GM18505 (cell line): ENCODE results near the gene FAM234B.

ENCODE experiments used
- ATAC-seq: cut with Tn5 transposase; IDR thresholded peaks from one replicate; pipeline ENCODE4 v1.9.1; 2021; ENCODE audit not compliant: unreplicated experiment
- POLR2A ChIP-seq: IDR thresholded peaks from 4 replicates; pipeline ENCODE4 v1.6.1; 2011; ENCODE audit warnings: borderline replicate concordance; ENCODE audit not compliant: insufficient read depth, insufficient read length; ENCODE audit errors: extremely low read depth

Gene FAM234B, protein sequence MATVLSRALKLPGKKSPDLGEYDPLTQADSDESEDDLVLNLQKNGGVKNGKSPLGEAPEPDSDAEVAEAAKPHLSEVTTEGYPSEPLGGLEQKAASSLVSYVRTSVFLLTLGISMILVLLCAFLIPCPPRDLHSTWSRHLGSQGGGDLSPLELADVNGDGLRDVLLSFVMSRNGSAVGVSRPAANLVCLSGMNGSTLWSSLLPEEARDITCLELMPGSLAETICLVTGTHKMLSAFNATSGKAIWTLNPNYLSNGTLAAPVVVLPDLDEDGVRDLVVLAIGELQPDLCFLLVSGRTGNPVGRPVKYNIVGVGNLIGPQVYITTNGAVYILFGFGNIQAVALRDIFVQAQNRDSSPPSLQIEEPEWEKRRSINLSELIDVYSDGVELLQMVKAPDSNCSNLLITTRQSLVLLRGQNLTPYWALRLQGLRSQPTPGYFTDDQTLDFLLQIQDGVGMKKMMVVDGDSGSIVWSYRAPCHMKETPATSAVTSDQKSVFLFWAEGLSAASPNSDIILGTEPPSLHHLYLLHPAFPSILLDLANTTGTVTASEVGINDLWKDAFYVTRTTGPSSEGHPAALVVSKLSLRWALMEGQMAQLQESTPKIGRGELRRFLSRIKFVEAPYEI

DNA sequence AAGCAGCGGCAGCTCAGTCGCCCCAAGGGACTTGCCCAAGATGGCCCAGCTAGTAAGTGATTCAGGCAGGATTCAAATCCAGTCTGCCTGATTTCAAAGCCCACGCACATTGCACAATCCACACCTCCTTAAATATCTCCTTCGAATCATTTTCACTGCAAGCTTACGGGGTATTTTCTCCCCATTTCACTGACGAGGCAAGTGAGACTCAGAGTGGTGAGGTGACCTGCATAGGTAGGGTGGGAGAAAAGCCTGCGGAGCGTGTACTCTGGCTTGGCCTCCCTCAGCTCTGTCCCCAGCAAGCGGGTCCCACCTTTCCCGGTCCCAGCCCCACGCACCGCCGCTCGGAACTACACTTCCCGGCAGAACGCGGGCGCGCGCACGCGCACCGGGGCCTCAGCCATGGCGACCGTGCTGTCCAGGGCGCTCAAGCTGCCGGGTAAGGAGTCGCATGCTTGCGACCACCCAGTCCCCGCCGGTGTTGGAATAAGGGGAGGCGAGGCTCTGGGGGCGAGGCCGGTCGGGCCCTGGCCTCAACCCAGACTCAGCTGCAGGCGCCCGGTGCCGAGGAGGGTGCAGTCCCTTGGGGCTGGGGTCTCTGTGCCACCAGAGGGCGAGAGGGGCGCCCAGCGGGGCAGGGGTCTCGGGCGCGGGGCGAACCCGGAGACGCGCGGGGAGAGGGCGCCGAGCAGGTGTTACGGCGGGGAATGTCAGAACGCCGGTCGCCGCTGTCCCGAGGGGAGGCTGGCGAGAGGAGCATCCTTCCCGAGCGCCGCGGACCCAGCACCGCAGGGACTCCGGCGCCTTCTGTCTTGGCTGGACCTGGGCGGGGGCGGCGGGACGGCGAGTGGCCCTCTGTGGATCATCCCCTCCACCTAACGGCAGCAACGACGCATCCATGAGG, at the start of gene FAM234B:
Gene FAM234B (plus strand): TSS at position 380 of the 904 bp plus-strand sequence. CDS start 23 bp downstream, at position 403.
- peak; percentile 81 for ATAC-seq
- TF ChIP-seq POLR2A, result no peak

GRCh38 chr12:12995088-12995487, 49.1 kb upstream of the FAM234B start:
- ATAC-seq, result no peak
- no peak for TF ChIP-seq POLR2A

- no peak for TF ChIP-seq POLR2A
- no peak for ATAC-seq
These were observed 48.0 kb upstream of the FAM234B start for GRCh38 chr12:12996209-12996608.

DNA sequence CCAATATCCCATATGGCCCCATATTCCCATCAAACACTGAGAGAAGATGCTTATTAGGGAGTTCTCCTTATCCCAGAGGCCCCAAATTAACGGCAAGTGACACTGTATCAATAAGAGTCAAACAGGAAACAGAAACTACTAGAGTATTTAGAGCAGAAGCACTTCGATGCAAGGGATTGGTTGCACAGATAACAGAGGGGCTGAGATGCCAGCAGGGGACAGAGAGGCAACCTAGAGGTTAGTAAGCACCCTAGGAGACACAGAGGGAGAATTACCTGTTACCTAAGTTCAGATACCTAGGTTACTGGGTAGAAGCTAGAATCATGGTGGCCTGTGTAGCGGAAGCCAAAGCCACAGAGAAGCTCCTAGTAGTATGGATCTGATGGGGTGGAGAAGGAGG, 47.0 kb upstream of the FAM234B start:
- no peak for TF ChIP-seq POLR2A

GRCh38 chr12:12997734-12998133, 46.4 kb upstream of the FAM234B start:
- TF ChIP-seq POLR2A, result no peak
- no peak for ATAC-seq

More for the DNA sequence above, 47.0 kb upstream of the FAM234B start:
- ATAC-seq, result no peak

- no peak for ATAC-seq
- TF ChIP-seq POLR2A, result no peak
These were observed 45.9 kb upstream of the FAM234B start for GRCh38 chr12:12998248-12998647.

DNA sequence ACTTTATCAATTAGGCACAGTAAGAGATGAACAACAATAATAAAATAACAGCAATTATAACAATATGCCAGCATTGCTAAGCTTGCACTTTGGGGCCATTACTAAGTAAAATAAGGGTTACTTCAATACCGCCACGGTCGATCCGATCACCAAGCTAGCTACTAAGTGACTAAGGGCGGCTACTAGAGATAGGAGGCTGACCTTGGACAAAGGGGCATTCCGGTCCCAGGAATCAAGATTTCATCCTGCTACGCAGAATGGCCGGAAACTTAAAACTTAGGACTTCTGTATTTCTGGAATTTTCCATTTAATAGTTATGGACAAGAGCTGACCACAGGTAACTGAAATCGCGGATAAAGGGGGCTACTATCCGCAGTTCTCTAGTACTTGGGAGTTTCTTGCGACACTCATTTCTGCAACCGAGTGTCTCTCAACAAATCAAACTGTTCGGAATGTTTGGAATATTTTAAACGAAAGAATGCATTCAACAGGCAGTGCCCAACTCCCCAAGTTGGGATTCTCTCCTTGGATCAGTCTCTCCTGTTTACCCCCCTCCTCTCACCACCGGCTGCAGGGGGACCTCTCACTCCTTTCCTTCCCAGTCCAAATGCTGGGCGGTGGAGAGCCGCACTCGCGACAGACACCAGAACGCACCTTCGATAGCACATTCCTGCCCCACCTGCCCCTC, 44.8 kb upstream of the FAM234B start:
- no peak for ATAC-seq
- no peak for TF ChIP-seq POLR2A

DNA sequence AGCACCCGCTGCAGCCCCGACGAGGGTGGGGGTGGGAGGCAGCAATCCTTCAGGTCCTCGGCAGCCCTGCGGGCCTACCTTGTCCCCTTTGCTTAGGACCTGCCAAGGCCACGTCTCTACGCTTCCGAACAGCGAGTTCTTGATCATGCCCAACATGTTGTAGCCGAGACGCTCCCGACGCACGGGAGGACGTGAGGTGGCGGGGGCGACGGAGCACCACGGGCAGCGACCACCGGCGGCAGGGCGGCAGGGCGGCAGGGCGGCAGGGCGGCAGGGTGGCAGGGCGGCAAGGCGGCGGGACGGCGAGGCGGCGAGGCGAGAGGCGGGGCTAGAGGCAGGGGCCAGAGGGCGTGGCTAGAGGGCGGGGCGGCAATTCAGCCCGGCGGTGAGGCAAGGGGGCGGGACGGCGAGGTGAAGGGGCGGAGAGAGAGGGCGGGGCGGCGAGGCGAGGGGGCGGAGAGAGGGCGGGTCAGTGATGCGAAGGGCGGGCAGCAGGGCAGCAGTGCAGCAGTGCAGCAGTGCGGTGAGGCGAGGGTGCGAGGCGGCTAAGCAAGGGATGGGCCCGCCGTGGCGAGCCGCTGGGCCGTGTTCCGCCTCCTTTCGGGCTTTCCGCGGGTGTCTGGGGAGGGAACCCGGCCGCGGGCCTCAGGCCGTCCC, 44.1 kb upstream of the FAM234B start, which contains the start of gene HEBP1:
Gene HEBP1 (minus strand): TSS at position 307 of the 657 bp plus-strand sequence. CDS start 151 bp downstream, at position 156.
- no peak for TF ChIP-seq POLR2A
- peak; percentile 87 for ATAC-seq

DNA sequence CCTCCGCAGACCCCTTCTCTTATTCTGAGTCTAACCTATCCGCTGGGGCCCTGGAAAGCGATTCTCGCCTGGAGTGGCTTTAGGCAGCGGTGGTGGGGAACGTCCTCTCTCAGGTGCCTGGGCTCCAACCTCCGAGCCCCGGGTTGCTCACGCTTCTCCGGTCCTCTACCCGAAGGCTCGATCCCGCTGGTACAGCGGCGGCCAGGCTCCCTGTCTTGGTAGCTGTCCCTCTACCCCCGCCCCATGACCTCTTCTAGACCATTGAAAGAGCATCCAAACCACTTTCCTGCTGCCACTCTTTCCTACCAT, 43.6 kb upstream of the FAM234B start:
- no peak for TF ChIP-seq POLR2A
- peak; percentile 31 for ATAC-seq

DNA sequence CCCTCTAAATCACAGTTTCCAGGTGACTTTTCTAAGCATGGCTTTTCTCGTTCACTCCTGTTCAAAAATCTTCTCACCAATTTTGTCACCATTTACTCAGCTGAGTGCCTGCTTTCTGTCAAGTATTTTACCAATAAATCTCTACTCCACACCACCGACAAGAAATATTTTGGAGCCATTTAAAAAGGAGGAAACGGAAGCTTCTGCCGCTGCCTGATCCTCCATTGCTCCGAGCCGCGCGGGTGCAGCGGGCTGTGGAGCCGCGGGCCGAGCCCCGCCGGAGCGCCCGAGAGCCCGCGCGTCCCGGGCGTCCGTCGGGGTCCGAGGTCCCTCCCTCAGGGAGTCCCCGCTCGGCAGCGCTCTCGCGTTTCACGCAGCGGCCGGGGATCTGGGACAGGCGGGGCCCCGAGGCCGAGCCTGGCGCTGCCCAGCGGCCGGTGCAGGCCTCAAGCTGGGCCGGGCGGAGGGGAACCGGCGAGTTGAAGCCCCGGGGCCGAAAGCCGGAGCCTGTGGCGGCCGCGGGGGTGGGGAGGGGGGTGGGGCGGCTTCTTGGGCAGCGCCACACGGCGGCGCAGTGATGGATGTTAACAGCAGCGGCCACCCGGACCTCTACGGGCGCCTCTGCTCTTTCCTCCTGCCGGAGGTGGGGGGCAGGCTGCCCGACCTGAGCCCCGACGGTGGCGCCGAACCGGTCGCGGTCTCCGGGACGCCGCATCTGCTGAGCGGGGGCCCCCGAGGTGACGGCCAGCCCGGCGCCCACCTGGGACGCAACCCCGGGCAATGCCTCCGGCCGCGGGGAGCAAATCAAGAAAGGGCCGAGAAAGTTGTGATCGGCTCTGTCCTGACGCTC, 43.0 kb upstream of the FAM234B start:
- peak; percentile 15 for ATAC-seq
- no peak for TF ChIP-seq POLR2A

GRCh38 chr12:13001775-13002040, 42.5 kb upstream of the FAM234B start:
- ATAC-seq, result no peak
- no peak for TF ChIP-seq POLR2A
